ENCODE measurements around the gene RCVRN.

DNA sequence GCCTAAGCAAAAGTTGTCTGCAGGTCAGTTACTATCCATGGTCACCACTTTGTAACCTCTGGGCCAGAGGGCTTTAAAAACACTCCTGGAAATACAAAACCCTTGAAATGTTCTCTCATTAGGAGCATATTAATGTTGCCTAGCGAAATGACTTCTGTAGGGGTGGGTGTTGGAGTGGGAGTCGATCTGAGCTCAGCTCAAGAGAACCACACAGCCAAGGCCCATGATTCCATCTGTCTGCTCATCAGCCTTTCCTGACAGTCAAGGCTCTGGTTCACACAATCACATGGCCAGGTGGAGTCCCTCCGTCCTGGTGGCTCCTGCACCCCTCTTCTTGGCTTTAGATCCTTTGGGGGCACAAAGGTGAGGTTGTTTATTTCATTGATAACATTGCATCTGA lies 26.7 kb downstream of the RCVRN start:
- no peak for TF ChIP-seq REST (IDR thresholded peaks at IDR 0.05; ENCODE audit: insufficient replicate concordance, low read depth)
- no peak for TF ChIP-seq CTCF (IDR thresholded peaks at IDR 0.05; ENCODE audit: insufficient read depth, low read length)
- TF ChIP-seq POLR2AphosphoS5 (IDR thresholded peaks at IDR 0.05; ENCODE audit: low read depth) = no peak
- no peak for TF ChIP-seq GABPA (IDR thresholded peaks at IDR 0.05; ENCODE audit: low read depth)
